HepG2 (cell line): ENCODE data around the gene TMEM117. TPM values are rescaled to one million over a fixed set of nuclear protein-coding genes. Genes with fewer than 3 reads are reported as not detected.

Experiments
- AKNA ChIP-seq: sonication (generic); formaldehyde crosslinking; IDR thresholded peaks from 2 replicates; pipeline ENCODE4 v1.4.0; 2020; ENCODE audit warnings: missing genetic modification reagents, borderline replicate concordance
- CENPX ChIP-seq: sonication (generic); formaldehyde crosslinking; IDR thresholded peaks from 2 replicates; pipeline ENCODE4 v1.9.0; 2021; ENCODE audit warnings: mild to moderate bottlenecking, missing genetic modification reagents, moderate library complexity
- GPN1 ChIP-seq: sonication (generic); formaldehyde crosslinking; IDR thresholded peaks from 2 replicates; pipeline ENCODE4 v1.5.1; 2020; ENCODE audit warnings: missing genetic modification reagents, borderline replicate concordance
- HCFC1 ChIP-seq: fragments of 150-350 bp; IDR thresholded peaks from 2 replicates; pipeline ENCODE4 v1.6.1; 2014; ENCODE audit warnings: low read depth, low read length
- HOMEZ ChIP-seq: IDR thresholded peaks from 2 replicates; pipeline ENCODE4 v1.6.1; 2016; ENCODE audit warnings: low read depth
- JDP2 ChIP-seq: sonication (generic); formaldehyde crosslinking; IDR thresholded peaks from 2 replicates; pipeline ENCODE4 v1.8.1; 2022; ENCODE audit warnings: missing genetic modification reagents, borderline replicate concordance
- KDM6A ChIP-seq: IDR thresholded peaks from 2 replicates; pipeline ENCODE4 v1.6.1; 2016; ENCODE audit warnings: low read depth
- KLF16 ChIP-seq, 2 experiments: sonication (generic) in 1 of 2; formaldehyde crosslinking in 1 of 2; IDR thresholded peaks; 2 replicates each; pipeline versions ENCODE4 v1.6.1 to v1.8.0; 2016 to 2023; ENCODE audit warnings: missing genetic modification reagents in 2 of 2, missing compliant biosample characterization in 1 of 2
- NPAS2 ChIP-seq: sonication (generic); formaldehyde crosslinking; IDR thresholded peaks from 2 replicates; pipeline ENCODE4 v1.8.0; 2022; ENCODE audit warnings: mild to moderate bottlenecking, missing genetic modification reagents, borderline replicate concordance
- SIX1 ChIP-seq: sonication (generic); formaldehyde crosslinking; IDR thresholded peaks from 2 replicates; pipeline ENCODE4 v1.4.0; 2020; ENCODE audit warnings: missing genetic modification reagents, borderline replicate concordance
- TP53 ChIP-seq: sonication (generic); formaldehyde crosslinking; conservative IDR thresholded peaks from 2 replicates; pipeline ENCODE4 v1.4.0; 2020; ENCODE audit warnings: missing genetic modification reagents
- ZBTB33 ChIP-seq: sonication (generic); formaldehyde crosslinking; IDR thresholded peaks from 2 replicates; pipeline ENCODE4 v1.4.0; 2020; ENCODE audit warnings: missing genetic modification reagents
- ZFP41 ChIP-seq: sonication (generic); formaldehyde crosslinking; IDR thresholded peaks from 2 replicates; pipeline ENCODE4 v1.4.0; 2020; ENCODE audit warnings: mild to moderate bottlenecking, missing genetic modification reagents, borderline replicate concordance
- ZHX2 ChIP-seq, 2 experiments: sonication (generic) in 1 of 2; formaldehyde crosslinking in 1 of 2; IDR thresholded peaks; 2 replicates each; pipeline versions ENCODE4 v1.6.1 to v1.9.0; 2014 to 2022; ENCODE audit warnings: antibody characterized with exemption in 1 of 2, borderline replicate concordance in 1 of 2, inconsistent platforms in 1 of 2, low read depth in 1 of 2, missing genetic modification reagents in 1 of 2
- ZNF607 ChIP-seq: sonication (generic); formaldehyde crosslinking; IDR thresholded peaks from 2 replicates; pipeline ENCODE4 v1.5.1; 2020; ENCODE audit warnings: missing genetic modification reagents, mild to moderate bottlenecking, borderline replicate concordance
- ZSCAN9 ChIP-seq: IDR thresholded peaks from 2 replicates; pipeline ENCODE4 v1.6.1; 2016; ENCODE audit warnings: borderline replicate concordance
- polyA plus RNA-seq, 8 experiments: library from polyadenylated mRNA; depleted of rRNA in 3 of 8; stranded (reverse) in 7 of 8; unstranded in 1 of 8; fragments of >200 nt; fragmentation: Illumina TruSeq in 4 of 8; extraction: Trizol in 4 of 8; gene quantifications; 2 replicates each; pipeline versions ENCODE4 v1.2.1 to v1.2.3, GENCODE V29; 2011 to 2016; ENCODE audit warnings: low read depth in 4 of 8, missing spikeins in 1 of 8, mixed read lengths in 1 of 8; ENCODE audit not compliant: insufficient read depth in 1 of 8
- total RNA-seq, 5 experiments: library from RNA; depleted of rRNA; stranded (reverse); fragments of >200 nt; fragmentation: Illumina TruSeq; extraction: Trizol; gene quantifications; 2 replicates each; pipeline ENCODE4 v1.2.3, GENCODE V29; 2016; ENCODE audit warnings: low read depth in 1 of 5

TMEM117 gene
- total and polyA plus RNA-seq, 2 of the 13 experiments (the other 11 are each of a cell fraction or from before 2014, with no cell fraction given), result 2.8 to 8.5 TPM

GRCh38 chr12:44159216-44159615, 323.3 kb downstream of the TMEM117 start (continued):
- TF ChIP-seq CENPX (CRISPR knock-in tag) (no peak), ZFP41 (no peak), SIX1 (CRISPR knock-in tag) (no peak), NPAS2 (CRISPR knock-in tag) (no peak), KLF16 (CRISPR knock-in tag; IDR thresholded peaks at IDR 0.05) (no peak), ZBTB33 (CRISPR knock-in tag) (no peak), JDP2 (CRISPR knock-in tag) (no peak), ZHX2 (IDR thresholded peaks at IDR 0.05; ENCODE audit: low read depth) (no peak), ZHX2 (CRISPR knock-in tag; IDR thresholded peaks at IDR 0.05; ENCODE audit: borderline replicate concordance) (no peak), ZNF607 (CRISPR knock-in tag) (no peak), HOMEZ (CRISPR knock-in tag) (no peak), AKNA (CRISPR knock-in tag) (no peak), GPN1 (no peak), TP53 (CRISPR knock-in tag) (no peak), ZSCAN9 (CRISPR knock-in tag) (no peak), HCFC1 (no peak), KDM6A (CRISPR knock-in tag) (0 out of 2 replicates have a peak, but pooled peaks have one; percentile 17)
